Parathyroid adenoma (tissue), 2 donors: ENCODE data around the gene ACAA1.

ENCODE experiments used
- H2AFZ ChIP-seq: fragments of 300-600 bp; sonication (generic); one replicate; pipeline ENCODE4 v1.7.0; 2017; ENCODE audit warnings: antibody characterized with exemption, mild to moderate bottlenecking
- H3K27ac ChIP-seq: fragments of 300-600 bp; sonication (generic); one replicate; pipeline ENCODE4 v1.7.0; 2017
- H3K27me3 ChIP-seq: fragments of 300-600 bp; sonication (generic); one replicate; pipeline ENCODE4 v1.7.0; 2017; ENCODE audit warnings: low read length; ENCODE audit not compliant: control insufficient read depth, insufficient read depth
- H3K36me3 ChIP-seq: fragments of 300-600 bp; sonication (generic); one replicate; pipeline ENCODE4 v1.7.0; 2017; ENCODE audit warnings: low read length; ENCODE audit not compliant: control insufficient read depth, insufficient read depth
- H3K4me1 ChIP-seq: fragments of 300-600 bp; sonication (generic); one replicate; pipeline ENCODE4 v1.7.0; 2017; ENCODE audit warnings: control low read depth
- H3K4me2 ChIP-seq: fragments of 300-600 bp; sonication (generic); one replicate; pipeline ENCODE4 v1.7.0; 2017; ENCODE audit warnings: low read length
- H3K4me3 ChIP-seq: fragments of 300-600 bp; sonication (generic); one replicate; pipeline ENCODE4 v1.7.0; 2017; ENCODE audit warnings: low read depth, low read length
- H3K79me2 ChIP-seq: fragments of 300-600 bp; sonication (generic); one replicate; pipeline ENCODE4 v1.7.0; 2017; ENCODE audit warnings: control low read depth
- H3K9ac ChIP-seq: fragments of 300-600 bp; sonication (generic); one replicate; pipeline ENCODE4 v1.7.0; 2017; ENCODE audit warnings: mild to moderate bottlenecking
- H3K9me3 ChIP-seq: fragments of 300-600 bp; sonication (generic); one replicate; pipeline ENCODE4 v1.7.0; 2017; ENCODE audit warnings: low read length; ENCODE audit not compliant: control insufficient read depth
- TF ChIP-seq, protein P1 (sequence below): fragments of 300-600 bp; sonication (generic); IDR thresholded peaks from one replicate; pipeline ENCODE4 v1.7.0; 2017; ENCODE audit warnings: antibody characterized with exemption, mild to moderate bottlenecking
- donor health status: primary hyperparathyroidism.

Gene ACAA1

DNA sequence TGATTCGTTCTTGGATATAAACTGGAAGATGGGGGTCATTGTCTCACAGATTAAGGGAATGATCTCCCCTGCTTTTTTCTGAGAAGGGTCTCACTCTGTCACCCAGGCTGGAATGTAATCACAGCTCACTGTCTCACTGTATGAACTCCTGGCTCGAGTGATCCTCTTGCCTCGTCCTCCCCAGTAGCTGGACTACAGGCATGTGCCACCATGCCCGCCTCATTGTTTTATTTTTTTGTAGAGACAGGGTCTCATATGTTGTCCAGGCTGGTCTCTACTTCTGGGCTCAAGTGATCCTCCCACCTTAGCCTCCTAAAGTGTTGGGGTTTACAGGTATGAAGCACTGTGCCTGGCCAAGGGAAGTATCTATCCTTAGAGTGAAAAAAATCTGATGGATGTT lies 33.8 kb upstream of the ACAA1 start:
- H3K9me3 ChIP-seq, result no peaks in the 10 kb centered on the region
- TF ChIP-seq, protein P1, sequence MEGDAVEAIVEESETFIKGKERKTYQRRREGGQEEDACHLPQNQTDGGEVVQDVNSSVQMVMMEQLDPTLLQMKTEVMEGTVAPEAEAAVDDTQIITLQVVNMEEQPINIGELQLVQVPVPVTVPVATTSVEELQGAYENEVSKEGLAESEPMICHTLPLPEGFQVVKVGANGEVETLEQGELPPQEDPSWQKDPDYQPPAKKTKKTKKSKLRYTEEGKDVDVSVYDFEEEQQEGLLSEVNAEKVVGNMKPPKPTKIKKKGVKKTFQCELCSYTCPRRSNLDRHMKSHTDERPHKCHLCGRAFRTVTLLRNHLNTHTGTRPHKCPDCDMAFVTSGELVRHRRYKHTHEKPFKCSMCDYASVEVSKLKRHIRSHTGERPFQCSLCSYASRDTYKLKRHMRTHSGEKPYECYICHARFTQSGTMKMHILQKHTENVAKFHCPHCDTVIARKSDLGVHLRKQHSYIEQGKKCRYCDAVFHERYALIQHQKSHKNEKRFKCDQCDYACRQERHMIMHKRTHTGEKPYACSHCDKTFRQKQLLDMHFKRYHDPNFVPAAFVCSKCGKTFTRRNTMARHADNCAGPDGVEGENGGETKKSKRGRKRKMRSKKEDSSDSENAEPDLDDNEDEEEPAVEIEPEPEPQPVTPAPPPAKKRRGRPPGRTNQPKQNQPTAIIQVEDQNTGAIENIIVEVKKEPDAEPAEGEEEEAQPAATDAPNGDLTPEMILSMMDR, result no peak

DNA sequence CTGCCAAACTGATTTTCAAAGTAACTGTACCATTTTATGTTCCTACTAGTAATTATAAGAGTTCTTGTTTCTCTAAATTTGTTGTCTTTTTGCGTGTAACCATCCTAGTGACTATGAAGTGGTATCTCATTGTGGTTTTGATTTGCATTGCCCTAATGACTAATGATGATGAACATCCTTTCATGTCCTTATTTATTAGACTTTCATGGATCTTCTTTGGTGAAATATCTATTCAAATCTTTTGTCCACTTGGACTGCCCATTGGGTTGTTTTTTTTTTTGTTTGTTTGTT lies 32.0 kb upstream of the ACAA1 start:
- Histone ChIP-seq H3K4me1 (peaks cover 8% of the 10 kb centered on the region), H3K4me2 (no peak overlapping the region), H3K9me3 (no peaks in the 10 kb centered on the region), H2AFZ (no peak overlapping the region), H3K36me3 (no peaks in the 10 kb centered on the region), H3K27me3 (no peaks in the 10 kb centered on the region), H3K27ac (no peak overlapping the region), H3K9ac (no peak overlapping the region), H3K79me2 (peaks cover 42% of the 10 kb centered on the region), H3K4me3 (no peak overlapping the region)
- TF ChIP-seq, protein P1, result no peak

More for the DNA sequence above, 33.8 kb upstream of the ACAA1 start:
- Histone ChIP-seq H3K79me2 (peaks cover 46% of the 10 kb centered on the region), H3K36me3 (no peaks in the 10 kb centered on the region), H3K9ac (no peak overlapping the region), H3K4me2 (no peak overlapping the region), H3K27ac (no peak overlapping the region), H3K27me3 (no peaks in the 10 kb centered on the region), H2AFZ (no peak overlapping the region), H3K4me3 (no peak overlapping the region), H3K4me1 (peaks cover 8% of the 10 kb centered on the region)

DNA sequence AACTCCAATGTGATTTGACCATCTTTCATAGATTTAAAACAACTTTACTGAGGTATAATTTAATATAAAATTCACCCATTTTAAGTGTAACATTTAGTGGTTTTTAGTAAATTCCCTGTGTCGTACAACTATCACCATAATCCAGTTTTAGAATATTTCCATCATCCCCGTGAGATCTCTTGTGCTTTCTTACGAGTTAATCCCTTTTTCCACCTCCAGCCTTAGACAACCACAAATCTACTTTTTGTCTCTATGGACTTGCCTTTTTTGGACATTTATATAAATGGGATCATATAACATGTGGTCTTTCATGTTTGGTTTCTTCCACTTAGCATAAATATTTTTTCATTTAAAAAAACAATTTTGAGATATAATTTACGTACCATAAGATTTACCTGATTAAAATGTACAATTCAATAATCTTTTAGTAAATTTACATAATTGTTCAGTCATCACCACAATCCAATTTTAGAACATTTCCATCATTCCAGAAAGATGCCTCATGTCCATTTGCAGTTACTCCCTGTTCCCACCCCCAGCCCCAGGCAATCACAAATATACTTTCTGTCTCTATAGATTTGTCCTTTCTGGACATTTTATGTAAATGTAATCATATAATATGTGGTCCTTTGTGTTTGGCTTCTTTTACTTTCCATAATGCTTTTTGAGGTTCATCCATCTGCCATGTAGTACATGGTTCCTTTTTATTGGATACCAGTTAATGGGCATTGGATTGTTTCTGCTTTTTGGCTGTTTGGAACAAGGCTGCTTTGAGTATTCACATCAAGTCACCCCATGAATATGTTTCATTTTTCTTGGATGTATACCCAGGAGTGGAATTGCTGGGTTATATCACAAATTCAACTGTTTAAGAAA lies 31.5 kb upstream of the ACAA1 start:
- Histone ChIP-seq H3K27me3 (no peaks in the 10 kb centered on the region), H3K79me2 (peaks cover 37% of the 10 kb centered on the region), H3K9ac (no peak overlapping the region), H3K4me2 (no peak overlapping the region), H3K36me3 (no peaks in the 10 kb centered on the region), H3K4me1 (peaks cover 8% of the 10 kb centered on the region), H2AFZ (no peak overlapping the region), H3K4me3 (no peak overlapping the region), H3K27ac (no peak overlapping the region), H3K9me3 (no peaks in the 10 kb centered on the region)
- TF ChIP-seq, protein P1, result no peak

DNA sequence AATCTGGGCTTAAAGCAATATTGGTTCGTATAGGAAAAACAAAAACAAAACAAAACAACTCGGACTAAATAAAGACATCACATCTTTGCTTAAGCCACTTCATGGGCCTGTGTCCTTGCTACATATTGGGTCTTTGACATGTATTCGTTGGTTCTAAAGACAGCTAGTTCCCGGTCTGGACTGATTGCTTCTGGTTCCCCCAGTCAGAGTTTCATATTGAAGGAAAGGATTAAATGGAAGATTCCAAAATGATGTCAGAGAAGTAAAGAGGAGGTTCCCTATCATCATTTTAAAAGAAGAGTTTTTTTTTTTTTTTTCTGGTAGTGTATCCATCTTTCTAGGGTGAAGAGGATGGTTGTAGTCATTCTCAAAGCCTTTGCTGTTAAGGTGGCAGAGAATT lies 30.7 kb upstream of the ACAA1 start:
- no peak overlapping the region for H3K4me2 ChIP-seq
- peaks cover 8% of the 10 kb centered on the region for H3K4me1 ChIP-seq
- H3K27me3 ChIP-seq, result no peaks in the 10 kb centered on the region
- H3K4me3 ChIP-seq, result no peak overlapping the region
- H3K9me3 ChIP-seq, result no peaks in the 10 kb centered on the region
- H3K27ac ChIP-seq, result no peak overlapping the region
- peaks cover 33% of the 10 kb centered on the region for H3K79me2 ChIP-seq
- H2AFZ ChIP-seq, result no peak overlapping the region
- no peaks in the 10 kb centered on the region for H3K36me3 ChIP-seq
- no peak overlapping the region for H3K9ac ChIP-seq
- TF ChIP-seq, protein P1, result no peak
